ENCODE measurements around the gene COL12A1. TPM values are rescaled to one million over a fixed set of nuclear protein-coding genes. Genes with fewer than 3 reads are reported as not detected.

Gene COL12A1
- total and polyA plus RNA-seq, 9 of the 15 experiments (the other 6 are each of a cell fraction or from before 2014, with no cell fraction given) = 0.11 TPM; not detected in 8

- no peak for TF ChIP-seq HMBOX1 (IDR thresholded peaks at IDR 0.05)
- TF ChIP-seq ZNF280B (CRISPR knock-in tag; IDR thresholded peaks at IDR 0.05) = no peak
- no peak for TF ChIP-seq POU5F1 (IDR thresholded peaks at IDR 0.05; ENCODE audit: borderline replicate concordance, low read depth, low read length, partially characterized antibody)
- no peak for TF ChIP-seq PKNOX1 (IDR thresholded peaks at IDR 0.05)
- no peak for TF ChIP-seq ZC3H4 (CRISPR knock-in tag; IDR thresholded peaks at IDR 0.05; ENCODE audit: borderline replicate concordance)
- TF ChIP-seq PHF8 (IDR thresholded peaks at IDR 0.05; ENCODE audit: borderline replicate concordance, low read length) = no peak
- TF ChIP-seq ZNF263 (CRISPR knock-in tag; IDR thresholded peaks at IDR 0.05; ENCODE audit: borderline replicate concordance) = no peak
- no peak for TF ChIP-seq ZNF518B (CRISPR knock-in tag; IDR thresholded peaks at IDR 0.05)
- TF ChIP-seq KAT8 (IDR thresholded peaks at IDR 0.05; ENCODE audit: low read depth) = no peak
Measured at GRCh38 chr6:75124085-75124484, 81.8 kb downstream of the COL12A1 start (continued).

Measured in K562 (cell line).